Stimulated activated CD4-positive, alpha-beta T cell treated with anti-CD3 and anti-CD28 coated beads, Interleukin-4, amount 100 ng/mL, for 48 hours (primary cell): Measurements from ENCODE around the gene DPP6.

Experiments
- DNase-seq, 2 donors: peaks; one replicate each; pipeline ENCODE4 v3.0.0-alpha.2; 2020; ENCODE audit warnings: low read depth in 2 of 2

DPP6 gene

GRCh38 chr7:154532771-154533170 lies 480.6 kb downstream of the DPP6 start:
- DNase-seq, result no peak

- no peak for DNase-seq
Observed at GRCh38 chr7:154540596-154540995, 488.4 kb downstream of the DPP6 start.

GRCh38 chr7:154541606-154542005 lies 489.4 kb downstream of the DPP6 start:
- no peak for DNase-seq

- no peak for DNase-seq
Observed at GRCh38 chr7:154546946-154547587, 494.9 kb downstream of the DPP6 start.

GRCh38 chr7:154553711-154554265 lies 501.6 kb downstream of the DPP6 start:
- DNase-seq, result no peak

- DNase-seq, result no peak
Observed at GRCh38 chr7:154559454-154559853, 507.3 kb downstream of the DPP6 start.

GRCh38 chr7:154564676-154565075 lies 512.5 kb downstream of the DPP6 start:
- no peak for DNase-seq

- no peak for DNase-seq
Observed at GRCh38 chr7:154566877-154567276, 514.7 kb downstream of the DPP6 start.

- no peak for DNase-seq
Observed at GRCh38 chr7:154568346-154568745, 516.1 kb downstream of the DPP6 start.

GRCh38 chr7:154569916-154570315 lies 517.7 kb downstream of the DPP6 start:
- no peak for DNase-seq

- no peak for DNase-seq
Observed at GRCh38 chr7:154571772-154572171, 519.6 kb downstream of the DPP6 start.

- no peak for DNase-seq
Observed at GRCh38 chr7:154574235-154574634, 522.0 kb downstream of the DPP6 start.

- no peak for DNase-seq
Observed at GRCh38 chr7:154575497-154575896, 523.3 kb downstream of the DPP6 start.

GRCh38 chr7:154576604-154577003 lies 524.4 kb downstream of the DPP6 start:
- no peak for DNase-seq

- no peak for DNase-seq
Observed at GRCh38 chr7:154577141-154577873, 525.1 kb downstream of the DPP6 start.

- no peak for DNase-seq
Observed at GRCh38 chr7:154578336-154578735, 526.1 kb downstream of the DPP6 start.

GRCh38 chr7:154579711-154580110 lies 527.5 kb downstream of the DPP6 start:
- DNase-seq, result no peak

- no peak for DNase-seq
Observed at GRCh38 chr7:154581251-154581890, 529.2 kb downstream of the DPP6 start.

GRCh38 chr7:154583454-154583853 lies 531.3 kb downstream of the DPP6 start:
- DNase-seq, result no peak

GRCh38 chr7:154584352-154585252 lies 532.4 kb downstream of the DPP6 start:
- no peak for DNase-seq

GRCh38 chr7:154587792-154588191 lies 535.6 kb downstream of the DPP6 start:
- no peak for DNase-seq

GRCh38 chr7:154591544-154591943 lies 539.3 kb downstream of the DPP6 start:
- no peak for DNase-seq
